GM18951 (cell line): Measurements from ENCODE around the gene CXXC4.
A peak's percentile ranks its signal among the peaks of the same experiment; 100 is the strongest.

Experiments used
- POLR2A ChIP-seq: IDR thresholded peaks from 4 replicates; pipeline ENCODE4 v1.6.1; 2011; ENCODE audit warnings: mild to moderate bottlenecking; ENCODE audit not compliant: insufficient read length, insufficient read depth; ENCODE audit errors: extremely low read depth
- in situ Hi-C: fragments of 300-500 bp; cut with MboI; formaldehyde crosslinking; loops from one replicate; pipeline ENCODE4 v1.12.0; 2022; ENCODE audit warnings: low sequenced_read_pairs, mixed read lengths, inconsistent platforms; ENCODE audit not compliant: unreplicated experiment

The CXXC4 gene

DNA sequence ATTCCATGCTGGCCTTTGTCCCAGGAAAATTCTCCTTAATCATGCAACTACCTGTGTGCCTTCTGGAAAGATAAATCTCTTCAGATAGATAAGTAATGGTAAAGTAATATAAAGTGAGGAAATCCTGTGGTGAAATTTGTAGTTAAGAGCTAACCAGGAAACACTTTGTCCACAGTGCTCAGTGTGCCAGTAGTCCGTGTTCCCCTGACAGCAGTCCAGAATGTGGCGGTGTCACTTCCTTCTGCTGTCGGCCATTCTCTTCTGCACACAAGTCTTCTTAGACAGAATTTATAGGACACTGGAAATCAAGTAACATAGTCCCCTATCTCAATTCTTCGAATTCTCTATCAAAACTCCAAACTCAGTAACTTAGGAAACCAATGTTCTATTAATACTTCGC, 5.7 kb upstream of the CXXC4 start:
- in situ Hi-C loops, result loop anchor here (25.0 kb wide), 1 partner anchor 962 kb away; the partner anchor contains the start of gene PPA2
- no peak for TF ChIP-seq POLR2A

DNA sequence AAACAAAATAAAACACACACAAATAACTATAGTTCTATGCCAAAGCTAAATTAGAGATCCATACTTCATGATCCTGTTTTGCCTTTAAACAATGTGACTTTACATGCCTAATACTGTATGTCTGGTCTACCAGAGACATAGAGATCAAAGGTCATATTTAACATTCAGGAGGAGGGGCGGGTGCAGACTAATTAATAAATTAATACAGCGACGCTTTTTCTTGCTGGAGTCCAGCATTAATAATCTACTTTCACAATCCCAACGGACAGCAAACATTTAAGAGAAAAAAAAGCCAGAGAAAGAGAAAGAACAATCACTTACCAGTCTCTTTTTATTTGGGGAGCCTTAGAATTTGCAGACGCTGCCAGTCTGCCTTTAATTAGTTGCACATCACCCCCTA, 509 bp downstream of the CXXC4 start:
- TF ChIP-seq POLR2A, result no peak
- in situ Hi-C loops, result no loop called here

DNA sequence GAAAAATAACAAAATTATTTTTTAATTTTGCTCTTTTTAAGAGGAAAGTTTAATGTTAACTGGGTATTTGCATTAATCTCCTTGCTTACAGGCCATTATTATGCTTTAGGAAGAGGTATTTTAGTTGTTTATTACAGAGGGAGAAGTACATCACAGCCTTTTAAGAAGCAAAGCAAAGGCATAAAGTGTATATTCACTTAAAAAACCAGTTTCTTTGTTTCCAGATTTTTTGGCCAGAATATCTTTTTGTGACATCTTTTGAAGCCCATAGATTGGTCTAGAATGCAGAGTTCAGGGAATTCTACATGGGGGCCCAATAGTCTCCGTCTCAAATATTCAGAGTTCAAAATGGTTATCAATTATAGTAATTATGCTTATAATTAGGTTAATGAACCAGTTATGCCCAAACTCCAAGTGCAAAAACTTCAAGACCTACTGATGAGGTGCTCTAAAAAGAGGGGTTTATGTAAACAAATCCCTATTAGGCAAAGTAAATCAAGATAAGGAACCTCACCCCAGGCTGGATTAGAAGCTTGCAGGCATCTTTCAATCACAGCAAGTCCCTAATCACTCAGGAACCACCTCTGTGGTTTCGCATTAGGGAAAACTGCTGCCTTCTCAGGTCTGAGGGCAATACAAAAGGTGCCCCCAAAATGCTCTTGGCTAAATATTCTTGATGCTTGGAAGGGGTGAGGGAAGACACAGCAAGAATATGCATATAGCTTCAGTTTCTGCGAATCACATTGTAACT, 1.4 kb downstream of the CXXC4 start:
- in situ Hi-C loops, result no loop called here
- TF ChIP-seq POLR2A, result no peak

DNA sequence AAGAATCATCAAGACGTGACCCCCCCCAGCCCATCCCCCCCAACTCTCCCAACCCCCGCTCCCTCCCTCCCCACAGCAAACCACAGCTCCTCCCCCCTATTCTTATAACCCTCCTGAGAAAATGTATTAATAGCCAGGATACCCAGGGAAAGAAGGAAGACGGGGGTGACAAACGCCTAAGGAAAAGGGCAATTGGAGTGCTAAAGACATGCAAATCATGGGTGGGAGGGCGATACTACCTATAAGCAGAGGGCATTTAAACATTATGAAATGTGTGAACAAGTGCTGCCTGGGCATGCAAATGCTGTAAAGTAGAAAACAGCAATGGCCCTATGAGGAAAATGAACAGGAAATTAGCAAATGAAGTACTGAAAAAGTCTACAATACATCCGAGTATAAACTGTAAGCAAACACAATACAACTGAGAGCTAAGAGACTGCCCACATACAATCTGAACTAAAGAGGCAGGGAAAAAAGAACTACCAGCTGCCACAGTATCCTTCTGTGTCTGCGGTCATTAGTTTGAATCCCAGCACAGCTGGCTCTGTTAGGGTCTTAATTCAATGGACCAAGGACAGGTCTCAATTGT, 2.4 kb downstream of the CXXC4 start:
- TF ChIP-seq POLR2A, result peak; percentile 43
- in situ Hi-C loops, result no loop called here

DNA sequence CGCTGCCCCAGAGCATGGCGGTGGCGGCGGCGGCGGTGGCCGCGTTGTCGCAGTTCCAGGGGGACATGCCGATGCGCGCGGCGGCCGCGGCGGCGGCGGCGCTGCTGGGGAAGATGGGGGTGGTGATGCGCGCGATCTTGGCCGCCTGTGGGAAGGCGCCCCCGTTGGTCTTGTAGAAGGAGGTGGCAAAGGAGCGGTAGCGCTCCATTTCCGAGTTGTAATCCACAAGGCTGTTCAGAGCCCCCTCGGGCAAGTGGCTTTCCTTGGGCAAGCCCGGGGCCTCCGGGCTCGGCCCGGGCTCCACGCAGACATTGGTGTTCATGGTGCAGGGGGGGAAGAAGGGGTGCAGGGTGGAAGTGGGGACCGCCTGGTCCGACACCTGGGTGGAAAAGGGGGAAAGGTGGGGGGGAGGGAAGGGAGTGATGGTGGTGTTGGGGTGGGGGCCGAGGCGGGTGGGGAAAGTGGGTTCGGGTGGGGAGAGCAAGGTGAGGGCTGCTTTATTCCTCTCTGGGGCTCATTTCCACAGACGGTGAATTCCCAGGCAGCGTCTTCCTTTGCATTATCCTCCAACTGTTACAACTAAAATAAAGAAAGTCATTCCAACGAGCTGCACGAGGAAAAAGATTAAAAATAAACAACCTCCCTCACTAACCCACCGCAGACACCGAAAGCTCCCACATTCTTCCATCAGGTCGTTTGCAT, 3.1 kb downstream of the CXXC4 start:
- TF ChIP-seq POLR2A, result peak; percentile 50
- in situ Hi-C loops, result no loop called here

DNA sequence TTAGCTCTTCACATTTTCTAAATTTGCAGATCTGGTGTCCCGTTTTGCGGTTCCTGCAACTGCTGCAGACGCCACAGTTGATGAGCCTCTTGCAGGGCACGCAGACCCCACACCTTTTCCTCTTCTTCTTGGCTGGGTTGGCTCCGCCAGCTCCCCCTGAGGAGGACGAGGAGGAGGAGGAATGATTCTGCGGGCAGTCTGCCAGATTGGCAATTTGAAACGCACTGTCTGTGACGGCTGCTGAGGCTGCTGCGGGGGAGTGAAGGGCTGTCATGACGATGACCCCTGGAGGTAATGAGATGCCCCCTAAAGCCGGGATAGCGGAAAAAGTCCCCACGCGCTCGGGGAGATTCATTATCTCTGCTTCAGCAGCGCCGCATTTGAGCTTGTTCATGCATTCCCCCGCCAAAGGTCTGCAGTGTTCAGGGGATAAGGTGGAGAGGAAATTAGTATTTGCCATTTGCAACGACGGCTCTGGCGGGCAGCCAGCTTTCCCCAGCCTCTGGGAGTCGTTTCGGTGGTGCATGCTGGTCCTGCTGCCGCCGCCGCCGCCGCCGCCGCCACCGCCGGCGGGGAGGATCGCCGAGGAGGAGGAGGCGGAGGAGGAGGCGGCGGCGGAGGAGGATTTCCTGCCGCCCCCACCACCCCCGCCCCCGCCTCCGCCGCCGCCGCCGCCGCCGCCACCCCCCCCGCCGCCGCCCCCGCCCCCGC, 3.8 kb downstream of the CXXC4 start:
- TF ChIP-seq POLR2A, result peak; percentile 63
- in situ Hi-C loops, result no loop called here

DNA sequence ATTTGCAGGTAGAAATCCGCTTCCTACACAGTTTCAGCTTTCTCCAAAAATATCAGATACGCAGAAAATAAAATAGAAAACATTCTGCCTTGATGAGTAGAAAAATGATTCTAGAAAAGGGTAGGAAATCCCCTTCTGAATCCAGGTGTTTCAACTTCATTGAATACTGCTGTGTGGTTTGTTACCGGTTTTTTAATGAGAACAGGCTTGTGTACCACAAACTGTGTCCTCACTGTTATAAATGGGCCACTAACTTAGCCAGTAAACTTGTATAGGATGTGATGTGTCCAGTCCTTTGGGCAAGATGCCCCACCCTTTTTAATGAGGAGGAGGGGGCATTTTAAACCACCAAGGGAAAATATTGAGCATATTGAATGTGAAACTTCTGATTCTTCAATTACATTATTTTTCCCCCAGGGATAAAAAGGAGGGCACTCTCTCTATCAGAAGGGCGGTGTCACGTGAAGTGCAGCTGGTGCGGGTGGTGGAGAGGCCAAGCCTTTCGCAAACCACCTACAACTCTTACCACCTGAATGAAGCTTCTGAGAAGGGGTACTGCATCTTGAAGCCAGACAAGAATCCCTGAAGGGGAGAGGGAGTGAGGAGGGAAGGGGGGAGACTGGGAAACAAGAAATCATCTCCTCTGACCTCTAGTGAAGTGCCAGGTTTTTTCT, 4.5 kb downstream of the CXXC4 start:
- in situ Hi-C loops, result no loop called here
- no peak for TF ChIP-seq POLR2A

DNA sequence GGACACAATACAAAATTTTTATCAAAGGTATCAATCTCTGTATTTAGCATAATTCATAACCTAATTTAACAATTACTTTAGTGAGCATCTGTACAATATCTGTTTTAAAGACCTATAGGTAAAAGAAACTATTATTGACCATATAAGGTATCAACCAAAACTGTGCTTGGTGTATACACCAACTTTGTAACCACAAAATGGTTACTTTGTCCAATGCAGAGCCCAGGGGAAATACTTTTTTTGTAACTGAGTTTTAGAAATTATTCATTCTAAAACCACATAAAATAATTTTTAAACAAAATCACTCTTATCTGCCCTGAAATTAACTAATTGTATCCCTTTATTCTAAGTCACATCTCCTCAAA, 5.0 kb downstream of the CXXC4 start:
- TF ChIP-seq POLR2A, result no peak
- in situ Hi-C loops, result no loop called here

DNA sequence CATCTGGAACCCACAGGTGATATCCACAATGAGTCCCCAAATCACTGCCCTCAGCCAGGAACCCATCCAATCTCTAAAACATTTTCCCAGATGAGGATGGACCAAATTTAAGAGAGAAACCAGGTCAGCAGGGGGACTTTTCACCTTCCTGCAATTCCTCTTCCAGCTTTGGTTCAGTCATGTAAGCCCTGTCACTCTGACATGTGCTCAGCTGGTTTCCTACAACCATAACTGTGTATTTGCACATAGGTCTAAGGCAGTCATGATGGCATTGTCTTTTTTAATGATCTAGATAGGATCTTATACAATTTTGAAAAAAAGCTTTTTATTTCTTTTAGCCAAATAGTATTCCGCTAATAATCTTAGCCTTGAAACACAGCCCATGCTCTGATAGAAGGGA, 6.5 kb downstream of the CXXC4 start:
- no peak for TF ChIP-seq POLR2A
- in situ Hi-C loops, result no loop called here

DNA sequence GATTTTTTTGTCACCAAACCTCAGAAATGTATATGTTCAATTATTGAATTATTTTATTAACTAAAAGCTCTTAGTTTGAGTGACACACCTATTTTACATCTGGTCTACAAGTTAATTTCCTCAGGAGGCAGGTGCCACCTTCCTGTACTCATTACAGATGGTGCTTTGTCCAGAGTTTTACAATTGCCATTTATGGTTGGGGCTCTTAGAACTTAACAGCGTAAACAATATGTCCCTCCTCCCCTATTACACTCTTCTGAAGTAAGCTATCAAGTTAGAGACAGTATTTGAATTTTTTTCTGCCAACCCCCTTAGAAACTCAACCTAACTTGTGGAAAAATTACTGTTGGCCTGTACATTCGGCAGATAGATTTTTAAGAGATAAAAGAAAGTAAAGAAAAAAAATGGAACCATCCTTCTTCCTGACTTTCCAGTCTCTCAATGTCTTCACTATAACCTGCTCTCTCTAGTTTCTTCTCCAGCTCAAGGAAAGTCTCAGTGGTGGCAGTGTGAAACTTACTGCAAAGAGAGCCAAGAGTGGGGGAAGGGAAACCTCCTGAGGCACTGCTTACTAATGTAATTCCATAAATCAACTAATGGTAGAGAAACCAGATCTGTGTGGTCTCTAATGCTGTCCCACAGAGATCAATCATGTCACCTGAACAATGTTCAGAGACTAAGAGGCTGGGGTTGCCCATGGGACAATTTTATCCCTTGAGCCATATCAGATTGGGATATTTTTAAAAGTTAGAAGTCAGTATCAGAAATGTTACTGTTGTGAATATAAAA, 7.8 kb downstream of the CXXC4 start:
- TF ChIP-seq POLR2A, result no peak
- in situ Hi-C loops, result no loop called here

DNA sequence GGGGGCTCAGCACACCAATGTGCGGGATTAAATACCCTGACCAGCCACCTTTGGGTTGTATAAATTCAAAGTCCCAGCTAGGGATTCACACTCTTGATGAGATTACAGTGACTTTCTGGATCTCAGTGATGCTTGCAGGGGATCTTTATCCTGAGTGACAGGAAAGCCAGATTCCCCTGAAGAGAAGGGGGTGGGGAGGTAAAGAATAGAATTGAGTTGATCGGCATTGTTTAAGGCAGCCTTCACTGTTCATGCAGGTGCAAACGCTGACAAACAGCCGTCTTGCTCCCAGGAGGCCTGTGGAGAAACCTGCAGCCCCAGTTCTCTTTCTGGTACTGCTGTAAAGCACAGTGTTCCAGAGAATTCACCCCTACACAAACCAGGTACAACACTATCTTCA, 19.0 kb downstream of the CXXC4 start:
- TF ChIP-seq POLR2A, result no peak
- in situ Hi-C loops, result no loop called here

DNA sequence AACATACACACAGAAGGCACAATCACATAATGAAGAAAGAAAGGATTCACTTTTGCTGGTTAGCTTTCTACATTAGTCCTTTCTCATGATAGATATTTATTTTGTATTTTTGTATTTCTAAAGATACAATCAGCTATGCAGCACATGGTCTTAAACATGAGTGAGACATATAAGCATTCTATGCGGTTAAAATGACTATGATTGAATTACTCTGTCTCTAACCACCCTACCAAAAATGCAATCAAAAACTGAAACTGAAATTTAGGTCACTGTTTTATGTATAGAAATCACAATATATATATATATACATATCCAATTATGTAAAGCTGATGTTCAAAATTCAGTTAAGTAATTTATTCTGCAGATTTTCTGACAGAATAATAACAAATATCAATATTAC, 21.9 kb downstream of the CXXC4 start:
- no peak for TF ChIP-seq POLR2A
- in situ Hi-C loops, result no loop called here
